Upper lobe of left lung (tissue), 4 donors: ENCODE measurements around the gene RCC2.

Experiments
- CTCF ChIP-seq, 6 experiments: fragments of 450-650 bp in 4 of 6; fragments of 200-600 bp in 2 of 6; sonication (generic) in 2 of 6; IDR thresholded peaks; one replicate each; pipeline ENCODE4 v1.5.1; 2016 to 2019; ENCODE audit warnings: antibody characterized with exemption in 6 of 6
- POLR2AphosphoS5 ChIP-seq, 2 donors: sonication (generic); formaldehyde crosslinking; IDR thresholded peaks; one replicate each; pipeline ENCODE4 v1.5.1; 2017; ENCODE audit warnings: antibody characterized with exemption in 2 of 2

GRCh38 chr1:17363771-17364170 is 75.7 kb downstream of the RCC2 start:
- TF ChIP-seq CTCF (IDR thresholded peaks at IDR 0.05) (no peak), POLR2AphosphoS5 (IDR thresholded peaks at IDR 0.05) (no peak)
